CD14-positive monocyte (primary cell): Measurements from ENCODE around the gene MRPL32. TPM values are rescaled to one million over a fixed set of nuclear protein-coding genes. Genes with fewer than 3 reads are reported as not detected.

Experiments
- DNase-seq, 3 donors: peaks; one replicate each; pipeline ENCODE4 v3.0.0-alpha.2; 2011 to 2022
- H2AFZ ChIP-seq: 2 replicates; pipeline ENCODE4 v1.6.0; 2012; ENCODE audit warnings: mild to moderate bottlenecking, low read depth, low read length, inconsistent platforms; ENCODE audit not compliant: insufficient read depth, poor library complexity, severe bottlenecking
- H3K27ac ChIP-seq, 2 donors: 1 replicate in 1 of 2; 2 replicates in 1 of 2; pipeline ENCODE4 v1.5.1; 2012 to 2013; ENCODE audit warnings: low read length in 2 of 2, control low read depth in 1 of 2, inconsistent platforms in 1 of 2, low read depth in 1 of 2, mild to moderate bottlenecking in 1 of 2
- H3K27me3 ChIP-seq, 2 donors: one replicate each; pipeline versions ENCODE4 v1.6.0 to v1.6.1; 2011 to 2013; ENCODE audit warnings: low read length in 2 of 2; ENCODE audit not compliant: control insufficient read depth in 2 of 2, insufficient read depth in 2 of 2
- H3K36me3 ChIP-seq, 2 donors: replicated peaks in 1 of 2; 1 replicate in 1 of 2; 2 replicates in 1 of 2; pipeline versions ENCODE4 v1.5.1 to v1.6.1; 2012 to 2013; ENCODE audit warnings: low read length in 2 of 2, control low read depth in 1 of 2, inconsistent platforms in 1 of 2, mild to moderate bottlenecking in 1 of 2; ENCODE audit not compliant: insufficient read depth in 2 of 2, control insufficient read depth in 1 of 2
- H3K4me1 ChIP-seq, 2 donors: 1 replicate in 1 of 2; 2 replicates in 1 of 2; pipeline versions ENCODE4 v1.5.1 to v1.6.1; 2012 to 2013; ENCODE audit warnings: low read length in 2 of 2, control low read depth in 1 of 2, inconsistent platforms in 1 of 2, mild to moderate bottlenecking in 1 of 2, moderate library complexity in 1 of 2; ENCODE audit not compliant: insufficient read depth in 2 of 2, control insufficient read depth in 1 of 2
- H3K4me2 ChIP-seq: replicated peaks from 2 replicates; pipeline ENCODE3; 2012; ENCODE audit warnings: low read length, moderate library complexity, mild to moderate bottlenecking; ENCODE audit not compliant: poor library complexity, severe bottlenecking; ENCODE audit errors: extremely low read depth
- H3K4me3 ChIP-seq, 3 experiments: fragments of 200-600 bp in 1 of 3; sonication (generic) in 1 of 3; replicated peaks in 1 of 3; 1 replicate in 2 of 3; 2 replicates in 1 of 3; pipeline ENCODE4 v1.5.1; 2011 to 2013; ENCODE audit warnings: low read length in 3 of 3, mild to moderate bottlenecking in 3 of 3, control low read depth in 2 of 3, low read depth in 2 of 3, inconsistent platforms in 1 of 3, moderate library complexity in 1 of 3
- H3K79me2 ChIP-seq: 2 replicates; pipeline ENCODE4 v1.6.0; 2012; ENCODE audit warnings: mild to moderate bottlenecking, control low read depth, inconsistent platforms, low read length, moderate library complexity; ENCODE audit not compliant: insufficient read depth
- H3K9ac ChIP-seq: 2 replicates; pipeline ENCODE4 v1.6.0; 2017; ENCODE audit warnings: low read length, mild to moderate bottlenecking; ENCODE audit not compliant: insufficient read depth, poor library complexity, severe bottlenecking
- H3K9me3 ChIP-seq, 2 donors: replicated peaks in 1 of 2; 1 replicate in 1 of 2; 2 replicates in 1 of 2; pipeline versions ENCODE4 v1.5.1 to v1.6.1; 2012 to 2013; ENCODE audit warnings: low read length in 2 of 2, control low read depth in 1 of 2; ENCODE audit not compliant: control insufficient read depth in 1 of 2, insufficient read depth in 1 of 2
- H4K20me1 ChIP-seq: 2 replicates; pipeline ENCODE4 v1.6.0; 2012; ENCODE audit warnings: mild to moderate bottlenecking, low read length, control low read depth, moderate library complexity; ENCODE audit not compliant: insufficient read depth
- H3K27ac Mint-ChIP-seq, 7 donors: one replicate each; pipeline ENCODE4 v1.8.0; 2020; ENCODE audit warnings: mild to moderate bottlenecking in 7 of 7, mixed read lengths in 7 of 7, moderate library complexity in 6 of 7, inconsistent platforms in 2 of 7
- H3K27me3 Mint-ChIP-seq, 3 donors: one replicate each; pipeline ENCODE4 v1.8.0; 2021 to 2022; ENCODE audit warnings: low read depth in 3 of 3, mild to moderate bottlenecking in 3 of 3, mixed read lengths in 3 of 3, moderate library complexity in 3 of 3, inconsistent platforms in 1 of 3
- H3K36me3 Mint-ChIP-seq, 2 donors: one replicate each; pipeline ENCODE4 v1.8.0; 2020; ENCODE audit warnings: mixed read lengths in 2 of 2, inconsistent platforms in 1 of 2, mild to moderate bottlenecking in 1 of 2
- H3K4me1 Mint-ChIP-seq: one replicate; pipeline ENCODE4 v1.8.0; 2020; ENCODE audit warnings: mild to moderate bottlenecking, mixed read lengths
- H3K4me3 Mint-ChIP-seq, 2 donors: one replicate each; pipeline ENCODE4 v1.8.0; 2020; ENCODE audit warnings: mild to moderate bottlenecking in 2 of 2, mixed read lengths in 2 of 2, moderate library complexity in 1 of 2
- H3K9me3 Mint-ChIP-seq, 7 donors: one replicate each; pipeline ENCODE4 v1.8.0; 2020 to 2022; ENCODE audit warnings: mixed read lengths in 7 of 7, mild to moderate bottlenecking in 6 of 7, moderate library complexity in 6 of 7, inconsistent platforms in 2 of 7
- WGBS: methylation state at CpG from one replicate; pipeline ENCODE4 v1.1.5; 2013; ENCODE audit warnings: missing lambda C conversion rate; ENCODE audit not compliant: insufficient coverage; 5-methylcytosine and 5-hydroxymethylcytosine counted together
- intact Hi-C, 2 donors: fragments of 100-400 bp; cut with micrococcal nuclease; formaldehyde crosslinking; loops; one replicate each; pipeline versions ENCODE4 v1.15.0 to v1.15.1; 2023
- polyA plus RNA-seq, 3 donors: library from polyadenylated mRNA; depleted of rRNA in 1 of 3; unstranded in 2 of 3; stranded (reverse) in 1 of 3; fragments of 300-500 nt in 2 of 3; fragments of >200 nt in 1 of 3; fragmentation: Illumina TruSeq in 2 of 3; gene quantifications; 1 replicate in 2 of 3; 2 replicates in 1 of 3; pipeline ENCODE4 v1.2.3, GENCODE V29; 2012 to 2021
- TF ChIP-seq, protein P1 (sequence below): fragments of 200-600 bp; IDR thresholded peaks from one replicate; pipeline ENCODE4 v1.8.0; 2022; ENCODE audit warnings: antibody characterized with exemption, mild to moderate bottlenecking

Gene MRPL32
- polyA plus RNA-seq, 3 donors, result 23.4 to 49.6 (median 39.5) TPM

DNA sequence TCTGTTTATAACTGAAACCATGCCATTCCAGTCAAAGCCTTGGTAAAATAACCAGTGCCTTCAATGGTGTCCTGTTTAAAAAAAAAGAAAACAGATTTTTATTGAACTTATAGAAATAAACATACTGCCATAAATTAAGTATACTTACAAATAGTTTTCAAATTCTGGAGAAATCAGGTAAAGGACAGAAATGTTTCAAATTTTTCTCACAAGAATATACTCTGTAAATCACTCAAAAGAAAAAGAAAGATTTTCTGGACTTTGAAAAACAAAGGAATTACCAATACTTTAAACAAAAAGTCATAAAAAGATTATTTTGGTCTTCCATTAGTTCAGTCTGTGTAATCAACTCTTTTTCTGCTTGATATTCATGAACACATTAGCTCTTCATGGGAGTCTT is 23.9 kb downstream of the MRPL32 start:
- Mint-ChIP-seq H3K9me3 (peaks cover 2 to 14% (median 9%) of the 10 kb centered on the region in 7 donors), H3K4me3 (no peak overlapping the region), H3K27ac (no peak overlapping the region), H3K27me3 (peaks cover 0 to 3% (median 1%) of the 10 kb centered on the region in 3 donors), H3K4me1 (no peaks in the 10 kb centered on the region), H3K36me3 (no peaks in the 10 kb centered on the region)
- H3K4me1 ChIP-seq, result no peaks in the 10 kb centered on the region
- H3K27ac ChIP-seq, result no peak overlapping the region
- TF ChIP-seq, protein P1, sequence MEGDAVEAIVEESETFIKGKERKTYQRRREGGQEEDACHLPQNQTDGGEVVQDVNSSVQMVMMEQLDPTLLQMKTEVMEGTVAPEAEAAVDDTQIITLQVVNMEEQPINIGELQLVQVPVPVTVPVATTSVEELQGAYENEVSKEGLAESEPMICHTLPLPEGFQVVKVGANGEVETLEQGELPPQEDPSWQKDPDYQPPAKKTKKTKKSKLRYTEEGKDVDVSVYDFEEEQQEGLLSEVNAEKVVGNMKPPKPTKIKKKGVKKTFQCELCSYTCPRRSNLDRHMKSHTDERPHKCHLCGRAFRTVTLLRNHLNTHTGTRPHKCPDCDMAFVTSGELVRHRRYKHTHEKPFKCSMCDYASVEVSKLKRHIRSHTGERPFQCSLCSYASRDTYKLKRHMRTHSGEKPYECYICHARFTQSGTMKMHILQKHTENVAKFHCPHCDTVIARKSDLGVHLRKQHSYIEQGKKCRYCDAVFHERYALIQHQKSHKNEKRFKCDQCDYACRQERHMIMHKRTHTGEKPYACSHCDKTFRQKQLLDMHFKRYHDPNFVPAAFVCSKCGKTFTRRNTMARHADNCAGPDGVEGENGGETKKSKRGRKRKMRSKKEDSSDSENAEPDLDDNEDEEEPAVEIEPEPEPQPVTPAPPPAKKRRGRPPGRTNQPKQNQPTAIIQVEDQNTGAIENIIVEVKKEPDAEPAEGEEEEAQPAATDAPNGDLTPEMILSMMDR, result no peak
- H3K9me3 ChIP-seq, result peaks cover 0 to 4% of the 10 kb centered on the region in 2 donors
- no peaks in the 10 kb centered on the region for H3K79me2 ChIP-seq
- H2AFZ ChIP-seq, result no peak overlapping the region
- H3K27me3 ChIP-seq, result no peaks in the 10 kb centered on the region
- DNase-seq, result no peak
- no peak overlapping the region for H3K9ac ChIP-seq
- H4K20me1 ChIP-seq, result no peaks in the 10 kb centered on the region
- H3K4me2 ChIP-seq, result no peak overlapping the region
- intact Hi-C loops, result no loop called here
- H3K4me3 ChIP-seq, result no peak overlapping the region
- H3K36me3 ChIP-seq, result no peaks in the 10 kb centered on the region

DNA sequence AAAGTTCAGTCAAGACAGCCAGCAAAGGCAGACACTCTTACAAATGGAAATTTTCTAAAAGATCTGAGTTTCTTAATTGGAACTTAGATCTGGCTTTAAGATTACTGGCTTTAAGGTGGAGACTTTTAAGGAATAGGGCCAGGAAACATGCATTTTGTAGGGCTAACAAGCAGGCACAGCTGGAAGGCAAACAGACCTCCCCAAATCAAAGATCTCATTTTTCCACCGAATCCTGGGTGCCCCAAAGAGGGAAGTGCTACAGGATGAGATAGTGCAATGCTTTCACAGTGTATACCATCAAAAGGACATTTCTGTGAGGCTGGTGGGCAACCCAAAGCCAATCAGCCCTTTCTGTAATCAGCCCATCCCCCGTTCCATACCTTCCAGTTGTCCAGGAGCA is 27.4 kb downstream of the MRPL32 start:
- Histone ChIP-seq H3K79me2 (no peaks in the 10 kb centered on the region), H3K9ac (no peak overlapping the region), H3K4me3 (no peak overlapping the region), H3K36me3 (no peaks in the 10 kb centered on the region), H3K27ac (no peak overlapping the region), H4K20me1 (no peaks in the 10 kb centered on the region), H3K4me1 (no peaks in the 10 kb centered on the region), H3K27me3 (no peaks in the 10 kb centered on the region), H2AFZ (no peak overlapping the region), H3K9me3 (peaks cover 0 to 4% of the 10 kb centered on the region in 2 donors), H3K4me2 (no peak overlapping the region)
- Mint-ChIP-seq H3K27ac (no peak overlapping the region), H3K27me3 (peaks cover 0 to 4% (median 4%) of the 10 kb centered on the region in 3 donors), H3K36me3 (no peaks in the 10 kb centered on the region), H3K4me3 (no peak overlapping the region), H3K4me1 (no peaks in the 10 kb centered on the region), H3K9me3 (peaks cover 2 to 14% (median 9%) of the 10 kb centered on the region in 7 donors)
- no peak for DNase-seq
- no CpG with 5 or more reads among the region's 2 CpGs for WGBS
- TF ChIP-seq, protein P1, result no peak
- intact Hi-C loops, result no loop called here
